Parathyroid adenoma (tissue), 2 donors: Measurements from ENCODE around the gene HS3ST6.

Experiments
- H2AFZ ChIP-seq: fragments of 300-600 bp; sonication (generic); one replicate; pipeline ENCODE4 v1.7.0; 2017; ENCODE audit warnings: antibody characterized with exemption, mild to moderate bottlenecking
- H3K27ac ChIP-seq: fragments of 300-600 bp; sonication (generic); one replicate; pipeline ENCODE4 v1.7.0; 2017
- H3K27me3 ChIP-seq: fragments of 300-600 bp; sonication (generic); one replicate; pipeline ENCODE4 v1.7.0; 2017; ENCODE audit warnings: low read length; ENCODE audit not compliant: control insufficient read depth, insufficient read depth
- H3K36me3 ChIP-seq: fragments of 300-600 bp; sonication (generic); one replicate; pipeline ENCODE4 v1.7.0; 2017; ENCODE audit warnings: low read length; ENCODE audit not compliant: control insufficient read depth, insufficient read depth
- H3K4me1 ChIP-seq: fragments of 300-600 bp; sonication (generic); one replicate; pipeline ENCODE4 v1.7.0; 2017; ENCODE audit warnings: control low read depth
- H3K4me2 ChIP-seq: fragments of 300-600 bp; sonication (generic); one replicate; pipeline ENCODE4 v1.7.0; 2017; ENCODE audit warnings: low read length
- H3K4me3 ChIP-seq: fragments of 300-600 bp; sonication (generic); one replicate; pipeline ENCODE4 v1.7.0; 2017; ENCODE audit warnings: low read depth, low read length
- H3K79me2 ChIP-seq: fragments of 300-600 bp; sonication (generic); one replicate; pipeline ENCODE4 v1.7.0; 2017; ENCODE audit warnings: control low read depth
- H3K9ac ChIP-seq: fragments of 300-600 bp; sonication (generic); one replicate; pipeline ENCODE4 v1.7.0; 2017; ENCODE audit warnings: mild to moderate bottlenecking
- H3K9me3 ChIP-seq: fragments of 300-600 bp; sonication (generic); one replicate; pipeline ENCODE4 v1.7.0; 2017; ENCODE audit warnings: low read length; ENCODE audit not compliant: control insufficient read depth
- TF ChIP-seq, protein P1 (sequence below): fragments of 300-600 bp; sonication (generic); IDR thresholded peaks from one replicate; pipeline ENCODE4 v1.7.0; 2017; ENCODE audit warnings: antibody characterized with exemption, mild to moderate bottlenecking
- donor health status: primary hyperparathyroidism.

HS3ST6 gene

GRCh38 chr16:1863681-1864460 lies 54.3 kb downstream of the HS3ST6 start:
- H3K36me3 ChIP-seq = no peaks in the 10 kb centered on the region
- no peaks in the 10 kb centered on the region for H3K79me2 ChIP-seq
- no peak overlapping the region for H2AFZ ChIP-seq
- H3K4me3 ChIP-seq = no peak overlapping the region
- TF ChIP-seq, protein P1, sequence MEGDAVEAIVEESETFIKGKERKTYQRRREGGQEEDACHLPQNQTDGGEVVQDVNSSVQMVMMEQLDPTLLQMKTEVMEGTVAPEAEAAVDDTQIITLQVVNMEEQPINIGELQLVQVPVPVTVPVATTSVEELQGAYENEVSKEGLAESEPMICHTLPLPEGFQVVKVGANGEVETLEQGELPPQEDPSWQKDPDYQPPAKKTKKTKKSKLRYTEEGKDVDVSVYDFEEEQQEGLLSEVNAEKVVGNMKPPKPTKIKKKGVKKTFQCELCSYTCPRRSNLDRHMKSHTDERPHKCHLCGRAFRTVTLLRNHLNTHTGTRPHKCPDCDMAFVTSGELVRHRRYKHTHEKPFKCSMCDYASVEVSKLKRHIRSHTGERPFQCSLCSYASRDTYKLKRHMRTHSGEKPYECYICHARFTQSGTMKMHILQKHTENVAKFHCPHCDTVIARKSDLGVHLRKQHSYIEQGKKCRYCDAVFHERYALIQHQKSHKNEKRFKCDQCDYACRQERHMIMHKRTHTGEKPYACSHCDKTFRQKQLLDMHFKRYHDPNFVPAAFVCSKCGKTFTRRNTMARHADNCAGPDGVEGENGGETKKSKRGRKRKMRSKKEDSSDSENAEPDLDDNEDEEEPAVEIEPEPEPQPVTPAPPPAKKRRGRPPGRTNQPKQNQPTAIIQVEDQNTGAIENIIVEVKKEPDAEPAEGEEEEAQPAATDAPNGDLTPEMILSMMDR = peak; percentile 48
- H3K27me3 ChIP-seq = no peaks in the 10 kb centered on the region
- no peaks in the 10 kb centered on the region for H3K4me1 ChIP-seq
- H3K9ac ChIP-seq = no peak overlapping the region
- no peaks in the 10 kb centered on the region for H3K9me3 ChIP-seq
- H3K4me2 ChIP-seq = no peak overlapping the region
- no peak overlapping the region for H3K27ac ChIP-seq

DNA sequence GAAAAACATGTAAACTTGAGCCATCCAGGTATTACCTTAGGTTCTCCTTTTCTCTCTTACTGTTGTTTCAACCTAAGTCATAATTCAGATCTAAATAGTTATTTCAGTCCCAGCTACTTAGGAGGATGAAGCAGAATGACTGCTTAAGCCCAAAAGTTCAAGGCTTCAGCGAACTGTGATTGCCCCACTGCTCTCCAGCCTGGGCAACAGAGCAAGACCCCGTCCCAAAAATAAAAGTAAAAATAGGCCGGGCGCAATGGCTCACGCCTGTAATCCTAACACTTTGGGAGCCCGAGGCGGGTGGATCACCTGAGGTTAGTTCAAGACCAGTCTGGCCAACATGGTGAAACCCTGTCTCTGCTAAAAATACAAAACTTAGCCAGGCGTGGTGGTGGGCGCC lies 55.8 kb downstream of the HS3ST6 start:
- Histone ChIP-seq H3K4me2 (no peak overlapping the region), H3K27ac (no peak overlapping the region), H3K9ac (no peak overlapping the region), H3K27me3 (no peaks in the 10 kb centered on the region), H3K79me2 (no peaks in the 10 kb centered on the region), H3K4me3 (no peak overlapping the region), H3K9me3 (no peaks in the 10 kb centered on the region), H3K36me3 (no peaks in the 10 kb centered on the region), H2AFZ (no peak overlapping the region), H3K4me1 (no peaks in the 10 kb centered on the region)
- TF ChIP-seq, protein P1 = no peak

- TF ChIP-seq, protein P1 = no peak
- H3K27me3 ChIP-seq = no peaks in the 10 kb centered on the region
Measured at GRCh38 chr16:1861730-1862129, 56.5 kb downstream of the HS3ST6 start.

More at GRCh38 chr16:1861730-1862129, 56.5 kb downstream of the HS3ST6 start:
- no peaks in the 10 kb centered on the region for H3K79me2 ChIP-seq
- H3K4me1 ChIP-seq = no peaks in the 10 kb centered on the region
- H3K27ac ChIP-seq = no peak overlapping the region
- H3K9ac ChIP-seq = no peak overlapping the region
- H3K4me2 ChIP-seq = no peak overlapping the region
- no peak overlapping the region for H3K4me3 ChIP-seq
- no peak overlapping the region for H2AFZ ChIP-seq
- H3K36me3 ChIP-seq = no peaks in the 10 kb centered on the region
- H3K9me3 ChIP-seq = no peaks in the 10 kb centered on the region
